H9 (cell line): ENCODE measurements around the gene UBE2G1. TPM values are rescaled to one million over a fixed set of nuclear protein-coding genes. Genes with fewer than 3 reads are reported as not detected.

Experiments used
- DNase-seq: peaks from one replicate; pipeline ENCODE4 v3.0.0-alpha.2; 2017
- H2AFZ ChIP-seq: one replicate; pipeline ENCODE4 v1.6.1; 2013; ENCODE audit warnings: mild to moderate bottlenecking, low read length, control low read depth, moderate library complexity
- H2AK5ac ChIP-seq: 2 replicates; pipeline ENCODE4 v1.6.1; 2013; ENCODE audit warnings: low read length, control low read depth, mixed read lengths; ENCODE audit not compliant: insufficient read length
- H2BK120ac ChIP-seq: one replicate; pipeline ENCODE4 v1.6.1; 2013; ENCODE audit warnings: low read depth, mild to moderate bottlenecking, low read length, control low read depth, inconsistent platforms; ENCODE audit not compliant: poor library complexity, severe bottlenecking
- H2BK12ac ChIP-seq: 2 replicates; pipeline ENCODE4 v1.6.1; 2013; ENCODE audit warnings: low read length, control low read depth, mixed read lengths, low read depth; ENCODE audit not compliant: insufficient read length
- H2BK15ac ChIP-seq: 2 replicates; pipeline ENCODE4 v1.6.1; 2013; ENCODE audit warnings: low read depth, low read length, control low read depth
- H2BK20ac ChIP-seq: one replicate; pipeline ENCODE4 v1.6.1; 2013; ENCODE audit warnings: low read depth, mild to moderate bottlenecking, low read length, control low read depth, inconsistent platforms; ENCODE audit not compliant: poor library complexity, severe bottlenecking
- H2BK5ac ChIP-seq: 2 replicates; pipeline ENCODE4 v1.6.1; 2013; ENCODE audit warnings: low read length, control low read depth, mixed read lengths; ENCODE audit not compliant: insufficient read length
- H3K14ac ChIP-seq: 2 replicates; pipeline ENCODE4 v1.6.1; 2013; ENCODE audit warnings: low read length, control low read depth; ENCODE audit not compliant: insufficient read depth
- H3K18ac ChIP-seq: 2 replicates; pipeline ENCODE4 v1.6.1; 2013; ENCODE audit warnings: low read depth, mild to moderate bottlenecking, mixed read lengths, low read length, control low read depth; ENCODE audit not compliant: insufficient read length
- H3K23ac ChIP-seq: 2 replicates; pipeline ENCODE4 v1.6.1; 2013; ENCODE audit warnings: low read length, control low read depth, mixed read lengths, low read depth; ENCODE audit not compliant: insufficient read length
- H3K23me2 ChIP-seq: 2 replicates; pipeline ENCODE4 v1.6.1; 2013; ENCODE audit warnings: low read depth, mild to moderate bottlenecking, mixed read lengths, low read length, control low read depth; ENCODE audit not compliant: insufficient read length, poor library complexity, severe bottlenecking
- H3K27ac ChIP-seq: 2 replicates; pipeline ENCODE4 v1.5.1; 2013; ENCODE audit warnings: low read length, control low read depth, mixed read lengths, low read depth; ENCODE audit not compliant: insufficient read length
- H3K27me3 ChIP-seq: 2 replicates; pipeline ENCODE4 v1.6.1; 2013; ENCODE audit warnings: low read length, control low read depth, inconsistent platforms; ENCODE audit not compliant: insufficient read depth
- H3K4ac ChIP-seq: 2 replicates; pipeline ENCODE4 v1.6.1; 2013; ENCODE audit warnings: low read depth, mild to moderate bottlenecking, control low read depth, inconsistent platforms, low read length, moderate library complexity
- H3K4me1 ChIP-seq: 2 replicates; pipeline ENCODE4 v1.6.1; 2013; ENCODE audit warnings: low read length, control low read depth, inconsistent platforms; ENCODE audit not compliant: insufficient read depth
- H3K4me2 ChIP-seq: 2 replicates; pipeline ENCODE4 v1.6.1; 2013; ENCODE audit warnings: low read length, control low read depth, mixed read lengths; ENCODE audit not compliant: insufficient read length, insufficient read depth
- H3K56ac ChIP-seq: 2 replicates; pipeline ENCODE4 v1.6.1; 2013; ENCODE audit warnings: low read depth, mild to moderate bottlenecking, mixed read lengths, low read length, control low read depth; ENCODE audit not compliant: insufficient read length
- H3K79me1 ChIP-seq: 2 replicates; pipeline ENCODE4 v1.6.1; 2013; ENCODE audit warnings: low read depth, mild to moderate bottlenecking, moderate library complexity, low read length, control low read depth, inconsistent platforms; ENCODE audit not compliant: insufficient read depth, poor library complexity, severe bottlenecking
- H3K79me2 ChIP-seq: 2 replicates; pipeline ENCODE4 v1.6.1; 2013; ENCODE audit warnings: low read length, control low read depth, inconsistent platforms; ENCODE audit not compliant: insufficient read depth
- H3K9ac ChIP-seq: 2 replicates; pipeline ENCODE4 v1.6.1; 2013; ENCODE audit warnings: low read length, control low read depth, mixed read lengths; ENCODE audit not compliant: insufficient read length; ENCODE audit errors: extremely low read depth
- H3K9me3 ChIP-seq: one replicate; pipeline ENCODE4 v1.6.1; 2013; ENCODE audit warnings: low read depth, low read length, inconsistent platforms; ENCODE audit not compliant: control insufficient read depth
- H3T11ph ChIP-seq: one replicate; pipeline ENCODE4 v1.6.1; 2013; ENCODE audit warnings: mild to moderate bottlenecking, low read length, control low read depth, inconsistent platforms
- H4K20me1 ChIP-seq: one replicate; pipeline ENCODE4 v1.6.1; 2013; ENCODE audit not compliant: control insufficient read depth, insufficient read length, insufficient read depth
- H4K5ac ChIP-seq: 2 replicates; pipeline ENCODE4 v1.6.1; 2013; ENCODE audit warnings: low read depth, mild to moderate bottlenecking, mixed read lengths, low read length, control low read depth; ENCODE audit not compliant: insufficient read length
- H4K8ac ChIP-seq: replicated peaks from 2 replicates; pipeline ENCODE4 v1.6.1; 2013; ENCODE audit warnings: low read length, control low read depth, mixed read lengths, low read depth; ENCODE audit not compliant: insufficient read length
- H4K91ac ChIP-seq: 2 replicates; pipeline ENCODE4 v1.6.1; 2013; ENCODE audit warnings: low read depth, mild to moderate bottlenecking, moderate library complexity, mixed read lengths, low read length, control low read depth; ENCODE audit not compliant: insufficient read length
- H3K27ac Mint-ChIP-seq, 3 experiments: 2 replicates in 2 of 3; 3 replicates in 1 of 3; pipeline ENCODE4 v1.8.0; 2020 to 2021; ENCODE audit warnings: mixed read lengths in 3 of 3, mild to moderate bottlenecking in 1 of 3, moderate library complexity in 1 of 3
- H3K27me3 Mint-ChIP-seq: 2 replicates; pipeline ENCODE4 v1.8.0; 2021; ENCODE audit warnings: low read depth, mild to moderate bottlenecking, moderate library complexity, mixed read lengths
- H3K36me3 Mint-ChIP-seq, 3 experiments: 2 replicates in 2 of 3; 3 replicates in 1 of 3; pipeline ENCODE4 v1.8.0; 2020 to 2021; ENCODE audit warnings: low read depth in 3 of 3, mixed read lengths in 3 of 3; ENCODE audit not compliant: insufficient read depth in 1 of 3
- H3K4me1 Mint-ChIP-seq, 2 experiments: 2 replicates each; pipeline ENCODE4 v1.8.0; 2020; ENCODE audit warnings: mixed read lengths in 2 of 2
- H3K4me3 Mint-ChIP-seq, 2 experiments: 2 replicates in 1 of 2; 3 replicates in 1 of 2; pipeline ENCODE4 v1.8.0; 2020 to 2021; ENCODE audit warnings: mild to moderate bottlenecking in 2 of 2, mixed read lengths in 2 of 2, moderate library complexity in 1 of 2
- H3K9me3 Mint-ChIP-seq, 2 experiments: 2 replicates in 1 of 2; 3 replicates in 1 of 2; pipeline ENCODE4 v1.8.0; 2020; ENCODE audit warnings: mild to moderate bottlenecking in 2 of 2, mixed read lengths in 2 of 2, moderate library complexity in 1 of 2
- CTCF ChIP-seq: fragments of 200-600 bp; sonication (generic); conservative IDR thresholded peaks from 3 replicates; pipeline ENCODE4 v1.8.0; 2021; ENCODE audit warnings: antibody characterized with exemption, mild to moderate bottlenecking
- WGBS: extraction: QIAGEN DNeasy Blood & Tissue Kit; methylation state at CpG from one replicate; pipeline ENCODE4 v1.1.7; 2013; ENCODE audit warnings: missing lambda C conversion rate, low lambda C conversion rate, mixed read lengths; ENCODE audit not compliant: insufficient read length; ENCODE audit errors: extremely low coverage; 5-methylcytosine and 5-hydroxymethylcytosine counted together
- total RNA-seq: library from RNA; stranded (reverse); gene quantifications from 2 replicates; pipeline ENCODE4 v1.2.1, GENCODE V29; 2021

UBE2G1 gene
- total RNA-seq, 1 experiment from 2014 or later, result 188 TPM

GRCh38 chr17:4314179-4314578 is 52.3 kb downstream of the UBE2G1 start:
- no peak overlapping the region for H2BK20ac ChIP-seq
- H4K8ac ChIP-seq, result no peak overlapping the region
- no peak overlapping the region for H4K91ac ChIP-seq
- peaks cover 51% of the 10 kb centered on the region; the same call in 1 of the 2 replicates for H3K79me2 ChIP-seq
- H3K27ac ChIP-seq, result no peak overlapping the region
- no peak overlapping the region for H3K56ac ChIP-seq
- no peak overlapping the region for H2AK5ac ChIP-seq
- TF ChIP-seq CTCF, result no peak
- no peaks in the 10 kb centered on the region for H3K27me3 ChIP-seq
- Mint-ChIP-seq H3K4me1 (peaks cover 58 to 63% of the 10 kb centered on the region in 2 experiments), H3K9me3 (peaks cover 13 to 16% of the 10 kb centered on the region in 2 experiments), H3K27ac (no peak overlapping the region; a peak in 1 of 7 replicates), H3K27me3 (no peaks in the 10 kb centered on the region), H3K4me3 (no peak overlapping the region), H3K36me3 (peaks cover 16 to 40% (median 26%) of the 10 kb centered on the region in 3 experiments)
- no peak overlapping the region for H4K5ac ChIP-seq
- H2BK5ac ChIP-seq, result no peak overlapping the region
- no peak overlapping the region for H2BK12ac ChIP-seq
- H3T11ph ChIP-seq, result no peak overlapping the region
- H3K79me1 ChIP-seq, result peaks cover 6% of the 10 kb centered on the region
- H3K4me1 ChIP-seq, result peaks cover 4% of the 10 kb centered on the region; the same call in 1 of the 2 replicates
- no peak overlapping the region for H3K18ac ChIP-seq
- H3K9me3 ChIP-seq, result no peaks in the 10 kb centered on the region
- peaks cover 2% of the 10 kb centered on the region for H4K20me1 ChIP-seq
- no peak overlapping the region for H3K9ac ChIP-seq
- no peak for DNase-seq
- H3K23ac ChIP-seq, result no peak overlapping the region
- H3K14ac ChIP-seq, result no peak overlapping the region
- H3K4me2 ChIP-seq, result no peak overlapping the region
- no peak overlapping the region for H2BK15ac ChIP-seq
- H3K4ac ChIP-seq, result no peak overlapping the region
- WGBS, result no CpG with 5 or more reads among the region's 3 CpGs
- no peaks in the 10 kb centered on the region for H3K23me2 ChIP-seq
- H2BK120ac ChIP-seq, result no peak overlapping the region
- H2AFZ ChIP-seq, result no peak overlapping the region
